ENCODE results near the gene DCAF8.

The DCAF8 gene

DNA sequence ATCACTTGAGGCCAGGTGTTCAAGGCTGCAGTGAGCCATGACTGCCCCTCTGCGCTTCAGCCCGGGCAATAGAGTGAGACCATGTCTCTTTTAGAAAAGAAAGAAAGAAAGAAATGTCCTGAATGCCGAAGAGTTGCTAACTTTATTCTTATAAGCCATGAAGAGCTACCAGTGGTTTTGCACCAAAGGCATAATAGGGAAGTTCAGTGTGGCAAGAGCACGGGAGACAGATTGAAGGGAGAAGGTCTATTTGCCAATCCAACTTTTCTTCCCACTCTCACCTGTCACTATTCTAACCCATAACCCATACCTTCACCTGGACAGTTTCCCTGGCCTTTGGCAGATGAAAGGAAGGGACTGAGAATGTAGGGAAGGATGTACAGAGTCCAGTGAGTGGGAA, 61.6 kb downstream of the DCAF8 start:
- no peak for DNase-seq

DNA sequence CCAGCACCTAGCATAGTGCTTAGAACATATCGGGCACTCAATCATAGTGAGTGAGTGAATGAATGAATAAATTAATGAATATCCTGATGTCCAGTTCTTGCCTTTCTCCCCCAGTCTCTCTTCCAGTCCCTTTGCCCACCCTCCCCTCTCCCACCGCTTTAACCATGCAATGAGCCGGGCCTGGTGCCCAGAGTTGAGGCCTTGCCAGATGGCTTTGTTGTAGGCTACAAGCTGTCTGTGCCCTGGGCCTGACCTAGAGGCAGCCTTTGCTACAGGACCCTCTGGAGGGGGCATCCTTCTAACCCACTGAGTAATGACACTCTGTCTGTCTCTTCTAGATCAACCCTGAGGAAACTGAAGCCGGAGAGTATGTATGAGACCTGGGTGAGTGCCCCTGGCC, 65.1 kb downstream of the DCAF8 start:
- DNase-seq = no peak

DNA sequence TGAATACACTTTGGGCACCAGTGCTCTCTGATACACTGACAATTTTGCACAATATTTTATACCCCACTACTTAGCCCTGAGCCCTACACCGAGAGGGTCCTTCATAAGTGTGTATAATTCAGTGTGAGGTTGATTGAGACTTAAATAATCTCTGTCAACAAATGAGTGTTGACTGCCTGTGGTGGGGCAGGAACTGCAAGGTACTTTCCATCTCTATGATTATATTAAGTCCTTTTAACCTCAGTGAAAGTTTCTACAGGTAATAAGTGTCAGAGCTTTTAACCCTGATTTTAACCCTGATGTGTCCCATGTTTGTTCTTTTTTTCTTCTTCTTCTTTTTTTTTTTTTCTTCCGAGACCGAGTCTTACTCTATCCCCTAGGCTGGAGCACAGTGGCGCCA, 66.2 kb downstream of the DCAF8 start:
- DNase-seq = no peak

DNA sequence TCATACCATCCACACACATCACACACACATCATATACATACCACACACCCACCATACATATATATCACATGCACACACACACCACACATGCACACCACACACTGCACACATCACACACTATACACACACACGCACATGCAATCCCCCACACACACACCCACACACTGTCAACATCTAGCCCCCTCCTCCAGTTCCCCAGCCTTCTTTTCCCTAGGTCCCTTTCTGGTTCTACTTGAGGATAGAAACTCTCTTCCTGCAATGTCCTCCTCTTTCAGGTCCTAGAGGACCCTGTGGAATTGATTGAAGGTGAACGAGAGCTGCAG, 67.7 kb downstream of the DCAF8 start:
- no peak for DNase-seq

DNA sequence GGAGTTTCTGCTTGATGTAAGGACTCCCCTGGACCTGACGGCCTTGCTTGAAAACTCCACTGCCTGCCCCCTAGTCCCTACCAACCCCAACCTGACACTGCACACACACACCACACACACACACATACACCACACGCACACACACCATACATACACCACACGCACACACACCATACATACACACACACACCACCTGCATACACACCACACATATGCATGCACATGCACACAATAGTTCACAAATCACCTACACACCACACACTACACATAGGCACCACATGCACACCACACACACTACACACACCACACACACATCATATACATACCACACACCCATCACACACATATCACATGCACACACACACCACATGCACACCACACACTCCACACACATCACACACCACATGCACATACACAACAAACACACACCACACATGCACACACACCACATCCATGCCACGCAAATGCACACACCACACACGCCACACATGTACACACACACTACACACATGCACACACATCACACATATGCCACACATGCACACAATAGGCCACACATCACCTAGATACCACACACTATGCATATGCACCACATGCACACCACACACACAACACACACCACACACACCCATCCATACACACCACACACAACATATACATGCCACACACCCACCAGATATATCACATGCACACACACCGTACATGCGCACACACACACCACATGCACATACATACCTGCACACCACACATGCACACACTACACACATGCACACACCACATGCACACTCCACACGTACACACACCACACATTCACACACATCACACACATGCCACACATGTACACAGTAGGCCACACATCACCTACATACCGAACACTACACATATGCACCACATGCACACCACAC, 68.3 kb downstream of the DCAF8 start:
- no peak for DNase-seq

DNA sequence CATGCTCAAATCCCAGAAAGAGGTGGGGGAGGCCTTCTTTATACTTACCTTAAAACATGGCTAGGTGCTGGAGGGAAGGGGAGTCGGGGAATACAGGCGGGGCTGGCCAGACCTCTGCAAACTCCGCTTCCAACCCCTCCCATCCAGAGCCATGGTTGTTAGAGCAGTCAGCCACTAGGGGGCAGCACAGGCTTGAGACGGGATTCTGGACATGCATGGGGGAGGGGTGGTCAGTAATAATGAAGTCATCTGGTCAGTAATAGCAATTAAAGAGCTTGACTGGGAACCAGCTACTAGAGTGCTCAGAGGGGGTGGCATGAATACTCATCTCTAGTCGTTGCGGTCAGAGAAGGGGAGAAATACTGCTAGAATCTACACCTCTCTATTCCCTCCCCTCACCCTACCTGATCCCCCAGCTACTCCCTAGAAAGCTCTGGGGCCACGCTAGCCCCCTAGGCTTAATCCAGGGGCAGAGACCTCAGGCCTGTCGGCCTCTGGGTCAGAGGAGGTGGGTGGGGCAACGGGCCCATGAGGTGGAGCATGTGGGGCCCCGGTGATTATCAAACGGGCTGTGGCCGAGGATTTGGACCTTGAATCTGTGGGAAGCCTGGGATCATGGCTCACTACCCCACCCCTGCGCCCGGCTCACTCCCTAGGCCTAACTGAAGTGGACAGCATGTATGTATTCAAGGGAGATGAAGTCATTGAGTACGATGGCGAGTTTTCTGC, 69.1 kb downstream of the DCAF8 start:
- DNase-seq = peak; percentile 81

DNA sequence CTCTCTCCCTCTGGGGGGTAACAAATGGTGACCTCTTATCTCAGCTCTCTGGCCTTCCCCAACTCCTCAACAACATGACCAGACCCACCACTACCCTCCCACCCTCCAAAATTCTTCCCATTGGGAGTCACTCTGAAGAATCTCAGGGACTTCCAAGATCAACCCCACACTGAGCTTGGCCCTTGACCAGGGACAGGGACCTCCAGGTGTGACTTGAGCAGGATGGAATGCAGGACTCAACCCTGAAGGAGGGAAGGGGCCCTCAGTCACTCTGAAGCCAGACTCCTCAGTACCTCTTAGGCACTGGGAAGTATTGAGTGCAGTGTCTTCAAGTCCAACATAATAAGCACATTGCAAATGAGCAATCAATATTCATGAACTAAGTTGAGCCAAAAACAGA, 70.1 kb downstream of the DCAF8 start:
- peak; percentile 39 for DNase-seq

DNA sequence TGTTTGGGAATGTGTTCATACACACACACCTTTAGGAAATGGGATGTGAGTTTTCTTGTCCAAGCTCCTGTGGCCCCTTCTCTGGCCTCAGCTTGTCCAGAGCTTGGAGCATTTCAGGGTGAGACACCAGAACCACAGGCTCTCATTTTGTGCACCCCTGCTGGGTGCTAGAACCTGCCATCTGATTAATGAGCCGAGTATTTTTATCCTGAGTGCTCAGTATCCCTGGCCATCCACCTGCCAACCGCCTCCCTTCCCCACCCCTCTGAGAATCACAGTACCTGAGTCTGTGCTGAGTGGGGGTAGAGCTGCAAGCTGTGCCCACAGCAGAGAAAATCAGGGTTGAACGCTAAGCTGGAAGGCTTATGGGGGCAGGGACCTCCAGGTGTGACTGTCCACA, 70.6 kb downstream of the DCAF8 start:
- DNase-seq = no peak

DNA sequence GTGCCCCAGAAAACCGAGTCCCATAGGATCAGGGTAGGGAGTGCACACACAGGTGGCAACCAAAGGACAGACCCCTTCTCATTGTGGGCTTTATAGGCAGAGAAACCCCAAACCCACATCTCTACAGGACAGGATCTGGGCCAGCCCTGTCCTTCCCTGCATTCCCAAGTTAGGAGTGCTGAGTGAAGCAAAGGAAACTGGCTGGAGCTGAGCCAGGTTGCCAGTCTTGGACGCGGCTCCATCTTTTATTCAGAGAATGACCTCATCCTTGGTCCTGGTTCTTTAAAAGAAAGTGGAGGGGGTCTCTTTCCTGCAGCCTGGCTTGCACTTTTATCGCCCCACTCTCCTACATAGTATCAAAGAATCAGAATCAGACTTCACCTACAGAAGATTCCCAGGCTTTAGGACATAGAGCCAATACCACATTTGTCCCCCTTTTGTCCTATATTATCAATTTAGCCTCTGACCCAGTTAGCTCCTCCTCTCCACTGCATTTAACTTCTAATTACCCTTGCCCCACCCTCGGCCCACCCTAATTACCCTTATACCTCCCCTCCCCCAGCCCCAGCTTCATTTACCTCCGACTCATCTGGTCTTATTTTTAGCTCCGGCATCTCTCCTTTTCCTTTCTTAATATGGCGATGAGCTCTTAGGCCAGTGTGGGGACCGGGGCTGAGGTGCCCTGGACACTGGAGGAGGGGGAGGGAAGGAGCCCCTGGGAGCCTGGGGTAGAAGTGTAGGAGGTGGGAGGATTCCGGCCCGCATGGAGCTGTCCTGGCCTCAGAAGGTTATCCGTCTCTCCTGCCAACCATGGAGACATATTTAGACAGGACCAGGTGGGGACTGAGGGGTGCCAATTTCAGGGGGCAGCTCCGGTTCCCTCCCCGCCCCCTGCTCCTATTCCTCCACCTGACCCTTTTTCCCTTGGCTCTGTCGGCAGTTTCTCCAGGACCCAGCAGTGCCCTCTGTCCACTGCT, 72.4 kb downstream of the DCAF8 start, which contains the start of gene CASQ1:
TSS of gene CASQ1 (plus strand) at position 927 of the 977 bp plus-strand sequence. CDS start 177 bp downstream, outside the sequence.
- peak; percentile 60 for DNase-seq

DNA sequence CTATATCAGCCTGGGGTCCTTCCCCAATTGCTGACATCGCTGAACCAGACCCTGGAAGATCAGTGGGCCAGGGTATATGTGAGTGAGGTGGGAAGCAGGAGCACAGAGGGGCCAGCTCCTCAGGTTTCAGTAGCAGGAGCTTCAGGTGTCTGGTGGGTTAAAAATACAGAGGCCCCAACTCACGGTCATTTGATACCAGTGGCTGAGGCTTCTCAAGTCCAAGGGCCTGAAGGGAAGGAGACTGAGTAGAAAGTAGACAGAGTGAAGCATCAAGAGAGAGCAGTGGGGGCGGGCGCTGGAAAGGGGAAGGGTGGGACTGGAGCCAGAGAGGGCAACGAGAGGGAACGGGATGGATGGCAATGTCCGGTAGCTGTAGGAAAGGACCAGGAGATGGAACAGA, 74.0 kb downstream of the DCAF8 start:
- DNase-seq = no peak

DNA sequence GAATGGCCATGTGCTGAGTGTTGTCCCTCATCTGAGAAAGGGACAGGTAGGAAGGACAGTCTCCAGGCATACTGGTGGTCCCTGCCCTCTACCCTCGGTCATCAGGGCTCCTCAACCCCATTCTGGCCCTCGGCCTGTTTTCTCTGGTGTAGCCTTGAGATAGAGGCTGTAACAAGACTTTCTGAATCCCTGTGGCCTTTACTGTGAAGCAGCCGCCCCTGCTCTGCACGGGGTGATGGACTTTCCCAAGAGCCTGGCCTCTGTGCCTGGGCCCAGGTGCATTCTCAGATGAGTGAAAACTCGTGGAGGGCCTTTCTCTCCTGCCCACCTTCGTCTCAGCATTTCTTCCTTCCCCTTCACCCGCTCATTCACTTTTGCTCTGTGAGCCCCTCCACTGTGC, 74.9 kb downstream of the DCAF8 start:
- DNase-seq = no peak

DNA sequence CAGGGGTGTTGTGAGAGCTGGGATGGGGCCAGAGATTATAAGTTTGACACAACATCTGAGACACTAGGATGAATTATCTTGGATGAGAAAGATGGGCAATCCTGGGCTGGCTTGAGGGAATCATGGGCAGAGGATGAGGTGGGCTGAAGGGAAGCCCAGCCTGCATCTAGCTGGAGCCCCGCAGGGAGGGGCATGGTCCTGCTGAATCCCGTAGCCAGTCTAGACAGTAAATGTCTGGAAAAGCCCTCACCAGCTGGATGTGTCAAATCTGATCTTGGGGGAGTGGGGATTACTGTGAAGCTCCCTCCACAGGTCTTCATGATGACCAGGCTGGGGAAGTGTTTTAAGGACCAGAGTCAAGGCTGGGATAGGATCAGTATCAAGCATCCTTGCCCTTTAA, 75.6 kb downstream of the DCAF8 start:
- no peak for DNase-seq

DNA sequence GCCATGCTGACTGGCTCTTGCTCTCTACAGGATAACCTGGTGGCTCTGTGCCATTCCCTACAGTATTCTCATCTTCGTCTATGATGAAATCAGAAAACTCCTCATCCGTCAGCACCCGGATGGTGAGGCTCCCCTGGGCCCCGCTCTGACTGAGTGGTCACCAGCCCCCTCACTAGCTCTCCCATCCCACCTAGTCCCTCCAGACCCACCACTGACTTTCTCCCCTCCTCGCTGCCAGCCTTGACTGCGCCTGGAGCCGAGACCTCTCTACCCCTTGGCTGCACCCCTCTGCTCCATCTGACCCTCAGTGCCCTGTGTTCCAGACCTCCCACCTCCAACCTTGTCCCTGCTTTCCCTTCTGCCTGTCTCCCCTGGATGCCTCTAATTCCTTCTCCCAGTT, 76.1 kb downstream of the DCAF8 start:
- no peak for DNase-seq

DNA sequence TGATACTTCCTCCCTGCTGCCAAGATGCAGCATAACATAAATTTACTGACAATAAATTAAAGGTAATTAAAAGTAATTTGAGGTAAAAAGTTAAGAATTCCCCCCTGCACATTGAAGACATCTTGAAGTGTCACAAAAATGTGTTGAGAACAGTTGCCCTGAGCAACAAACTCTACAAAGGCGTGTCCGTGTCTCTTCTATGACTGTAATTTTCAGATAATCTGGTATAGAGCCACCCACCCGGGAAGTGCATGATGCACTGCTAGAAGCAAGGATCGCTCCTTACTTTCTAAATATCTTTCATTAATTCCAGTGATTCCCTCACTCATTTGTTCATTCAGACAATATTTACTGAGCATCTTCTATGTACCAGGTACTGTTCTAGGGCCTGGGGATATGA, 83.0 kb downstream of the DCAF8 start:
- DNase-seq = no peak

DNA sequence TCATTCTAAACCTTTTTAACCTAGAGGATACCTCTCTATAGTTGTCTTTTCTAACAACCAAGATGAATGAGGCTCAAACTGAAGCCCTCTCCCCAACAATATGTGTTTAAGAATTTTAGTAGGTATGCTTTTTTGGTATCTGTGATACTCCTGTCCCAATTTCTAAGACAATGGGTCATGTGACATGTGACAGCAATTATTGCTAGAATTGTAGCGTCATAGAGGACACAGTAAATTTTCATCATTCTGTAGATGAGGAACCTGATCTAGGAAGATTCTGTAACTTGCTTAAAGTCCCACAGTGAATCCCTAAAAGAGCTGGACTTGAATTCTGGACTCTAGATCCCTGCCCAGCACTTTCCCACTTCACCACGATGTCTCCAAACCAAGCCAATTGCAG, 83.6 kb downstream of the DCAF8 start:
- DNase-seq = no peak

DNA sequence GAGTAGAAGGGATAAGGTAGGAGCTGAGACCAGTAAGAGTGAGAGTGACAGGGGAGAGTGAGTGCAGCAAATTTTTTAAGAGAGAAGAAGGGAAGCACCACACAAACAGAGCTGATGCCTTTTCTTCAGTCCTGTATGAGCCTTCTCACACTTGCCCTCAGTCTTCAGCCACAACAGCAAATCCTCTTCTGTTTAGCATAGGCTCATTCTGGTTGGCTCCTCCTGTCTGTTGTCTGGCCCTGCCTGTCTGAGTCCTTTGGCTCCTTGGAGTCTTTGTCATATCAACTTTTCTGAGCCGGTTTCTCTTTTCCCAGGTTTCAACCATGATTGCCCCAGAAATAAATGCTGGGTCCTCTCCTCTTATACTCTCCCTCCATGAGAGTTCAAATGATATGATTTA, 84.7 kb downstream of the DCAF8 start:
- no peak for DNase-seq

DNA sequence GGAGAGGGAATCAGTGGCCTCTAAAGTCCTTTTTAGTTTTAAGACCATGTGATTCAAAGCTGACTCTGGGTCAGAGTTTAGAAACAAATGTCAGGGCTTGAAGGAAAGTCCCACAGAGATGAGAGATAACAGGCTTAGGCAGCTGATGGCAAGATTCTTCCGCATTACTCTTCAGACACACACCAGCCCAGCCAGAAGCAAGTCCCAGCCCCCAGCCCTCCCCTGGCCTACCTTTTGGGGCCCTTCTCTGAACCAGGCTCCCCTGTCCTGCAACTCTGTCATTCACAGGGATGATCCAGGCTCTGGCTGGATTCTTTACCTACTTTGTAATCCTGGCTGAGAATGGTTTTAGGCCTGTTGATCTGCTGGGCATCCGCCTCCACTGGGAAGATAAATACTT, 85.1 kb downstream of the DCAF8 start:
- DNase-seq = no peak

DNA sequence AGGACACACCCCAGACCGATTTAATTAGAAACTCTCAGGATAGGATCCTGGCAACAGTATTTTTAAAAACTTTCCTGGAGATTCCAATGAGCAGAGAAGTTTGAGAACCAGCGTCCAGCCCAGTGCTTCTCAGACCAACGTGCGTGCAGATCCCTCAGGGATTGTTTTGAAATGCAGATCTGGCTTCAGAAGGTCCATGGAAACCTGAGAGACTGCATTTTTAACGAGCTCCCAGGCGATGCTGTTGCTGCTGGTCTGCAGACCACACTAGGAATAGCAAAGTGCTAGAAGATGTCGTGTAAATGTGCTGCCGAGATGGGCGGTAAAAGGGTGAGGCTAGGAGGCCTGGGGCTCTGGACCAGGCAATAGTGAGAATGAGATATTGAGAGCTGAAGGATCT, 90.4 kb downstream of the DCAF8 start:
- no peak for DNase-seq

DNA sequence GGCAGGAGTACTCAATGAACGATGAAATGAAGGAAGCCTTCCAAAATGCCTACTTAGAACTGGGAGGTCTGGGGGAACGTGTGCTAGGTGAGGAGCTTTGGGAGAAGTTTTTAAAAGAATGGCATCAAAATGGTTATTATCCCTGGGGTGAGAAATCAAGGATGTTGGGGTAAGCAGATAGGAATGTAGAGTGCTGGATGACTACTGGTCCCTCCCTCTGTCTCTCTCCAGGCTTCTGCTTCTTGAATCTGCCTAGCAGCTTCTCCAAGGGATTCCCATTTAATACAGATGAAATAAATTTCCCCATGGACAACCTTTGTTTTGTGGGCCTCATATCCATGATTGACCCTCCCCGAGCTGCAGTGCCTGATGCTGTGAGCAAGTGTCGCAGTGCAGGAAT, 91.0 kb downstream of the DCAF8 start:
- peak; percentile 69 for DNase-seq

DNA sequence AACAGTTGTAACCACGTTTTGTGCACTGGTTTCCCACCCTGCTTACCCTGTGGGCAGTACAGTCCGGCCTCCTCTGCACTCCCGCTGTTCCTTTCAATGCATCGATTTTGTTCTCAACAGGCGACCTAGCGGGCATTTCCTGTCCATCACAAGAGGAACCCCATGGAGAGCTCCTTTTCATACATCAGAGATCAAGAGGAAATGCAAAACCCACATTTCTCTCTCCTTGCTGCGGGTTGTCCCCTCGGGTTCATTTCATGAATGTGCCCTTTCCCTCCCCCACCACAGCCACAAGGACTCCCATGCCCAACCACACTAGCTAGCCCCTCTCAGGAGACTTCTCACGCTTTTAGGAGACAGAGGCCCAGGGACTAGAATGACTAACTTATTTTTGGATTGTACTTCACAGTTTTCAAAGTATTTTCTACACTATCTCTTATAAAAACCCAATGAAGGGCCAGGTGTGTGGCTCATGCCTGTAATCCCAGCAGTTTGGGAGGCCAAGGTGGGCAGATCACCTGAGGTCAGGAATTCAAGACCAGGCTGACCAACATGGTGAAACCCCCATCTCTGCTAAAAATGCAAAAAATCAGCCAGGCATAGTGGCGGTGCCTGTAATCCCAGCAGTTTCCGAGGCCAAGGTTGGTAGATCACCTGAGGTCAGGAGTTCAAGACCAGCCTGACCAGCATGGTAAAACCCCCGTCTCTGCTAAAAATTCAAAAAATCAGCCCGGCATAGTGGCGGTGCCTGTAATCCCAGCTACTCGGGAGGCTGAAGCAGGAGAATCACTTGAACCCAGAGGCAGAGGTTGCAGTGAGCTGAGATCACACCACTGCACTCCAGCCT, 92.6 kb downstream of the DCAF8 start:
- peak; percentile 33 for DNase-seq

DNA sequence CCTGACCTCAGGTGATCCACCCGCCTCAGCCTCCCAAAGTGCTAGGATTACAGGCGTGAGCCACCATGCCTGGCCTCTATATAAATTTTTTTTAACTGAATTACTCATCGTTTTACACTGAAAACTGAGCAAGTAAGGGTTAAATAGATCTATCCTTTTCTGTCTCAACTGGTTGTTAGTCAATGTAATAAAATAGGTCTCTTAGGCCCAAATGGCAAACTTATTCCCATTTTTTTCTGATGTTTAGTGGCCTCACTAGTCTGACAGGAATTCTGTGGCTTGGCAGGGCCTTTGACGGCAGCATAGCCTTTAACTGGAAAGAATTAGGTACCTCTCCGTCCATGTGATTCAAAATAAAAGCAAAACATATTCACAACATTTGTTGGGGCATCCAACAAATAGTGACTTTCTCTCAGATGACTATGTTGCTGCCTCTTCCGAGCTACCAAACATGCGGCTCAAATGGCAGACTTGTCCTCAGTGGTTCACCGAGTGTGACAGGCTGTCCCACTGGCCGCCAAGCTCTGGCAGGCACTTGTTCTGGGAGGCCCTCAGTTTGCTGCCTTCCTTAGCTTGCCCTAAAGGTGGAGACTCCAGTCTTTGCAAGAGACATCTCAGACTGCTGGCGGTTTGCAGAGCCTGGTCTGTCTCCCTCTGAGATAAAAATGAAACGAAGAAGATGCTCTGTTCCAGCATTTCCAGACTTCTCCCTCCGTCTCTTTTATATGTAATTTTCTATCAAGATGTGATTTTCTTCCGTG, 93.6 kb downstream of the DCAF8 start:
- no peak for DNase-seq
